H7 (cell line): ENCODE measurements around the gene TEX53. TPM values are rescaled to one million over a fixed set of nuclear protein-coding genes. Genes with fewer than 3 reads are reported as not detected.

Experiments
- DNase-seq: peaks from one replicate; pipeline ENCODE4 v3.0.0; 2012
- H3K27me3 ChIP-seq: 2 replicates; pipeline ENCODE4 v1.6.0; 2011; ENCODE audit warnings: mild to moderate bottlenecking, low read length; ENCODE audit not compliant: control insufficient read depth, insufficient read depth
- H3K36me3 ChIP-seq: replicated peaks from 2 replicates; pipeline ENCODE4 v1.5.1; 2011; ENCODE audit warnings: low read length; ENCODE audit not compliant: control insufficient read depth, insufficient read depth
- H3K4me3 ChIP-seq: 2 replicates; pipeline ENCODE4 v1.5.1; 2011; ENCODE audit warnings: low read depth, mild to moderate bottlenecking, control low read depth, low read length, moderate library complexity; ENCODE audit not compliant: insufficient read depth
- total RNA-seq: library from RNA; depleted of rRNA; stranded (reverse); fragments of >200 nt; shearing (Covaris generic); gene quantifications from 2 replicates; pipeline ENCODE4 v1.2.3, GENCODE V29; 2014

The TEX53 gene
- total RNA-seq, 1 experiment from 2014 or later: not detected

- no peak overlapping the region for H3K4me3 ChIP-seq
- no peak for DNase-seq
- H3K36me3 ChIP-seq: no peaks in the 10 kb centered on the region
- H3K27me3 ChIP-seq: no peaks in the 10 kb centered on the region
Observed at GRCh38 chr9:114669961-114670360, 12.4 kb upstream of the TEX53 start.

GRCh38 chr9:114668146-114668545 is 10.5 kb upstream of the TEX53 start:
- no peaks in the 10 kb centered on the region for H3K36me3 ChIP-seq
- no peak for DNase-seq
- H3K27me3 ChIP-seq: no peaks in the 10 kb centered on the region
- H3K4me3 ChIP-seq: no peak overlapping the region

- H3K36me3 ChIP-seq: no peaks in the 10 kb centered on the region
- H3K4me3 ChIP-seq: no peak overlapping the region
Observed at GRCh38 chr9:114666851-114667250, 9.2 kb upstream of the TEX53 start.

GRCh38 chr9:114666401-114666800 is 8.8 kb upstream of the TEX53 start:
- Histone ChIP-seq H3K4me3 (no peak overlapping the region), H3K27me3 (no peaks in the 10 kb centered on the region), H3K36me3 (no peaks in the 10 kb centered on the region)
- DNase-seq: no peak

More at GRCh38 chr9:114666851-114667250, 9.2 kb upstream of the TEX53 start:
- DNase-seq: no peak
- H3K27me3 ChIP-seq: no peaks in the 10 kb centered on the region

GRCh38 chr9:114664181-114664580 is 6.6 kb upstream of the TEX53 start:
- H3K27me3 ChIP-seq: no peaks in the 10 kb centered on the region
- H3K36me3 ChIP-seq: no peaks in the 10 kb centered on the region
- no peak for DNase-seq
- no peak overlapping the region for H3K4me3 ChIP-seq

- no peaks in the 10 kb centered on the region for H3K36me3 ChIP-seq
- H3K27me3 ChIP-seq: no peaks in the 10 kb centered on the region
- H3K4me3 ChIP-seq: no peak overlapping the region
- peak; percentile 91 for DNase-seq
Observed at GRCh38 chr9:114662081-114662989, 4.7 kb upstream of the TEX53 start.

- Histone ChIP-seq H3K36me3 (no peaks in the 10 kb centered on the region), H3K27me3 (no peaks in the 10 kb centered on the region)
- DNase-seq: no peak
Observed at GRCh38 chr9:114656301-114656700, 1.3 kb downstream of the TEX53 start.

GRCh38 chr9:114655689-114656088 is 1.9 kb downstream of the TEX53 start:
- Histone ChIP-seq H3K4me3 (no peak overlapping the region), H3K27me3 (no peaks in the 10 kb centered on the region), H3K36me3 (no peaks in the 10 kb centered on the region)
- DNase-seq: no peak

More at GRCh38 chr9:114656301-114656700, 1.3 kb downstream of the TEX53 start:
- no peak overlapping the region for H3K4me3 ChIP-seq

- peak; percentile 85 for DNase-seq
- Histone ChIP-seq H3K4me3 (no peak overlapping the region), H3K36me3 (no peaks in the 10 kb centered on the region), H3K27me3 (no peaks in the 10 kb centered on the region)
Observed at GRCh38 chr9:114653556-114654159, 3.9 kb downstream of the TEX53 start.

- no peaks in the 10 kb centered on the region for H3K27me3 ChIP-seq
- no peak overlapping the region for H3K4me3 ChIP-seq
- no peak for DNase-seq
- no peaks in the 10 kb centered on the region for H3K36me3 ChIP-seq
Observed at GRCh38 chr9:114652776-114653555, 4.6 kb downstream of the TEX53 start.

- no peak for DNase-seq
- Histone ChIP-seq H3K4me3 (no peak overlapping the region), H3K36me3 (no peaks in the 10 kb centered on the region; the same call in 1 of the 2 replicates), H3K27me3 (no peaks in the 10 kb centered on the region)
Observed at GRCh38 chr9:114643896-114644295, 13.7 kb downstream of the TEX53 start.

- no peaks in the 10 kb centered on the region for H3K27me3 ChIP-seq
- DNase-seq: no peak
- no peaks in the 10 kb centered on the region; the same call in 1 of the 2 replicates for H3K36me3 ChIP-seq
- no peak overlapping the region for H3K4me3 ChIP-seq
Observed at GRCh38 chr9:114643001-114643400, 14.6 kb downstream of the TEX53 start.

- no peaks in the 10 kb centered on the region; the same call in 1 of the 2 replicates for H3K36me3 ChIP-seq
- no peaks in the 10 kb centered on the region for H3K27me3 ChIP-seq
- H3K4me3 ChIP-seq: no peak overlapping the region
- no peak for DNase-seq
Observed at GRCh38 chr9:114641967-114642366, 15.6 kb downstream of the TEX53 start.

- Histone ChIP-seq H3K27me3 (no peaks in the 10 kb centered on the region), H3K4me3 (no peak overlapping the region), H3K36me3 (peaks cover 2% of the 10 kb centered on the region; the same call in 1 of the 2 replicates)
- DNase-seq: no peak
Observed at GRCh38 chr9:114638404-114638803, 19.2 kb downstream of the TEX53 start.
